Breast epithelium (tissue), 3 donors: ENCODE results near the gene ATXN10.

ENCODE experiments used
- CTCF ChIP-seq, 3 donors: fragments of 450-650 bp; IDR thresholded peaks; one replicate each; pipeline ENCODE4 v1.5.1; 2016 to 2017; ENCODE audit warnings: antibody characterized with exemption in 3 of 3, mild to moderate bottlenecking in 3 of 3, moderate library complexity in 3 of 3
- POLR2AphosphoS5 ChIP-seq, 3 donors: sonication (generic); formaldehyde crosslinking; IDR thresholded peaks; one replicate each; pipeline ENCODE4 v1.6.1; 2017; ENCODE audit warnings: antibody characterized with exemption in 3 of 3

GRCh38 chr22:45868571-45869339 is 197.1 kb downstream of the ATXN10 start:
- TF ChIP-seq POLR2AphosphoS5 (IDR thresholded peaks at IDR 0.05) (no peak), CTCF (IDR thresholded peaks at IDR 0.05) (no peak)
